Measurements from ENCODE around the gene ID3.

DNA sequence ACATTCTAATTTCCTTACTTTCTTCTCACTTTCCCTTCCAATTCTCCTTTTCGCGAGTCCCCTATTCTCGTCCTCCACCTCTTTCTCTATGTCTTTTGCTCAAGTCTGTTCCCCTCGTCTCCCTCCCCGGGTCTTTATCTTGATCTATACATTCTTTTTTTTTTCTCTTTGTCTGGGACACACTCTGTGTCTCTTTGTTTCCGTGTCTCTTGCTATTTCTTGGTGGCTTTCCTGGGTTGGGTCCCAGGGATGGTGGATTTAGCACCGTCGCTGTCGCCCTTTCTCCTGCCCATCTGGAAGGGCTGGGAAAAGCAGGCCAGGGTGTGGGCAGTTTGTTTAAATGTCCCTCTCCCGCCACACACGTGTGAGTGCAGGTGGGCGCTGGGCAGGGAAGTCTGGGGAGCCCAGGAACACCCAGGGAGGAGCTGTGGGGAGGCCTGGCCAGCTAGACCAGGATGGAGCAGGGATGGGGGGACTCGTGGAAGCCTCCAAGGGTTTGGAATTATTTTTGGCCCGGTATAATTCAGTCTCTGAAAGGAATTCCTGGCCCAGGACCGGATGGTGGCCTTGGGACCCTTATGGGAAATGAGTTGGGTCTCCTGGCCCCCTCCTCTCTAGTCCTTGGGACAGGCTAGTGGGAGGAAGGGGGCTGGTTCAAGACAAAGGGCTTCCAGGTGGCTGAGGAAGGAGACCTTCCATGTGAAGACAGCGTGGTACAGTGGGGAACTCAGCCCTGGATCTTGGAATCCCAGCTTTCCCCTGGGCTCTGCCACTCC is 9.5 kb upstream of the ID3 start:
- TF ChIP-seq ZNF274 (IDR thresholded peaks at IDR 0.05; ENCODE audit: low read depth, low read length) (no peak), SUZ12 (IDR thresholded peaks at IDR 0.05; ENCODE audit: extremely low read depth, insufficient read depth, insufficient read length) (no peak), YY1 (IDR thresholded peaks at IDR 0.05; ENCODE audit: insufficient read depth, insufficient read length) (no peak)
